GM21515 (cell line): Measurements from ENCODE around the gene LCMT1.

Experiments
- ATAC-seq: cut with Tn5 transposase; IDR thresholded peaks from one replicate; pipeline ENCODE4 v1.9.1; 2021; ENCODE audit not compliant: unreplicated experiment

LCMT1 gene

DNA sequence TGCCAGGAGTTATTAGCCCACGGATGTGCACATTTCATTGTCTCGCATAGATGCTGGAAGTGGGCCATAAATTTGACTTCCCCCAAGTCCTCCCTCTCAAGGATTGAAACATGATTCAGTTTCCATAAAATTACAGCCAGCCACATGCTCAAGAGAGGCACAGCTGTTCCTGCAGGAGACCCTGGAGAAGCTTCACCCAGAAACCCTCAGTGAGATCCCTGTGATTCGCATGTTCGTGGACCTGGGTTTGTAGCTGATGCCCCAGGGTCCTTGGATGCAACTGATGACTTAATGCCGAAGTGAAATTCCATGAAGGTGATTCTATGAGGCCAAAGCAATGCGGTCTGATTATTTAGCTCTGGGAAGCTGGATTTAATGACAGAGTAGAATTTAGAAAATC is 80.6 kb downstream of the LCMT1 start:
- no peak for ATAC-seq

DNA sequence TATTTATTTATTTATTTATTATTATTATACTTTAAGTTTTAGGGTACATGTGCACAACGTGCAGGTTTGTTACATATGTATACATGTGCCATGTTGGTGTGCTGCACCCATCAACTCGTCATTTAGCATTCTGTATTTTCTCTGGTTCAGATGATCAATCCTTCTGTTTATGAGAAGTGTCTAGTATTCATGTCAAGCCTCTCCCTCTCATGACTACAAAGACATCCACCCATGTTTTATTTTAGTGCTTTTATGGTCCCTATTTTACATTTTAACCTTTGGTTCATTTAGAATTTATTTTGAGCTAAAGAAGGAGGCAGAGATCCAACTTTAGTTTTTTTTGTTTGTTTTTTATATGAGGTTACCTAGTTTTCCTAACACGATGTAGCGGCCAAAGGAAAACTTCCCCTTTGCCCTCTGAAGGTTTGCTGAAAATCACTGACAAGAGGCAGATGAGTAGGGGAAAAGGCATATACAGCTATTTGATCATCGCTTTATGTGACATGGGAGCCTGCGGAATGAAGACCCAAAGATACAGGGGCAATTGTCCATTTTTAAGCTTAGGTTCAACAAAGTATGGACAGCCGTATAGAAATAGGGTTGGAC is 82.8 kb downstream of the LCMT1 start:
- no peak for ATAC-seq

DNA sequence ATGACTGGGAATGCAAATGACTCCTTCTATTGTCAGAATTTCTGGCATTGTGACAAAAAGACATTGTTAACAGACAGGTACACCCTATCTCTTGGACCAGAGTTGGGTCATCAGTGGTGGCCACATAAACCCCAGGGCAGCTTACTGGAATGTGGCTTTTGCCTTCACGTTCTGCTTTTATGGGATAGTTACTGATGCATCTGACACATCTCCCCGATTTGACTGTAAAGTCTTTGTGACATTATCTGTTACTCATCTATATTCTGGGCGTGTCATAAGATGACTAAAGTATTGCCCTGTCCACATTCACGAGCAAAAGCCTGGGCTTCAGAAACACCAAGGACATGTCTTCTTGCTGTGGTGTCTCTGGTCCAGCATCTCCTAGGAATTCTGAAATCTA is 86.5 kb downstream of the LCMT1 start:
- no peak for ATAC-seq

- no peak for ATAC-seq
Measured at GRCh38 chr16:25199457-25199856, 87.9 kb downstream of the LCMT1 start.

GRCh38 chr16:25210758-25211157 is 99.2 kb downstream of the LCMT1 start:
- no peak for ATAC-seq

DNA sequence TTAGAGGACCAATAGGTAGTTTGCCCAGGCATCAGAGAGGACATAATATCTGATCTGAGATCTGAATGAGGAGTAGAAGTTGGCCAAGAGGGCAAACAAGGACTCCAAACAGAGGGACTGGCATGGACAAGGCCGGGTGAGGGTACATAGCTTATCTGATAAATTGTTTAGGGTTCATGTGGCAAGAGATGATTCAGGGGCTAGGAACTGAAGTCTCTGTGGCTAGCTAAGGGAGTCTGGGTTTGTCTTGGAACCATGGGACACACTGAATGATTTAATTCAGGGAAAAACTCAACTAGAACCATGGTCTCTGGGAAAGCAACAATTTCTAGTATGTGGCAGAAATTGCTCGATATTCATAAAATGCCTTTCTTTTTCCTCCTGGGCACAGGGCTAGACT is 101.1 kb downstream of the LCMT1 start:
- ATAC-seq, result no peak

- ATAC-seq, result no peak
Measured at GRCh38 chr16:25213709-25214397, 102.3 kb downstream of the LCMT1 start.

DNA sequence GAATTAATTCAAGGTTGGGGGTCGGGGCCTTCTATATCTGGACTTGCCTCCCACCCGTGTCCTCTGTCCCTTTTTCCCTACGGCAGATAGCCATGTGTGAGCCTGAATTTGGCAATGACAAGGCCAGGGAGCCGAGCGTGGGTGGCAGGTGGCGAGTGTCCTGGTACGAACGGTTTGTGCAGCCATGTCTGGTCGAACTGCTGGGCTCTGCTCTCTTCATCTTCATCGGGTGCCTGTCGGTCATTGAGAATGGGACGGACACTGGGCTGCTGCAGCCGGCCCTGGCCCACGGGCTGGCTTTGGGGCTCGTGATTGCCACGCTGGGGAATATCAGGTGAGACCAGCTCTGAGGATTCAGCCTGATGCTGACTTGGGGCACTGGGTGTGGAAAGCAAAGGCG is 105.6 kb downstream of the LCMT1 start:
- ATAC-seq, result no peak

DNA sequence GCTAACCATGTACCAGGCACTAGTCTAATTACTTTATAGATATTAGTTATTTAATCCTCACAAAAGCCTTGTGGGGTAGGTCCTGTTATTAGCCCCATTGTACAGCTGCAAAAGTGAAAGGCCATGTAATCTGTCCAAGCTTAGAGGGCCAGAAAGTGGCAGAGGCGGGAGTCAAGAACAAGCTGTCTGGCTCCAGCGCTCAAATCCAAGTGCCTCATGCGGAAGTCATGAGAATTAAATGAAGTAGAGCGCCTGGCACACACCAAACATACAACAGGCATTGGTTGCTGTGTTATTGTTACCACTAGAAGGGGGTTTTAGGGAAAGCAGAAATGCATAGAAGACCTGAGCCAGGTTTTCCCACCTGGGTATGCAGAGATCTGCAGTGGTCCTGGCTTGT is 106.4 kb downstream of the LCMT1 start:
- ATAC-seq, result no peak

GRCh38 chr16:25219070-25219737 is 107.7 kb downstream of the LCMT1 start:
- ATAC-seq, result no peak

- no peak for ATAC-seq
Measured at GRCh38 chr16:25222959-25223358, 111.4 kb downstream of the LCMT1 start.

DNA sequence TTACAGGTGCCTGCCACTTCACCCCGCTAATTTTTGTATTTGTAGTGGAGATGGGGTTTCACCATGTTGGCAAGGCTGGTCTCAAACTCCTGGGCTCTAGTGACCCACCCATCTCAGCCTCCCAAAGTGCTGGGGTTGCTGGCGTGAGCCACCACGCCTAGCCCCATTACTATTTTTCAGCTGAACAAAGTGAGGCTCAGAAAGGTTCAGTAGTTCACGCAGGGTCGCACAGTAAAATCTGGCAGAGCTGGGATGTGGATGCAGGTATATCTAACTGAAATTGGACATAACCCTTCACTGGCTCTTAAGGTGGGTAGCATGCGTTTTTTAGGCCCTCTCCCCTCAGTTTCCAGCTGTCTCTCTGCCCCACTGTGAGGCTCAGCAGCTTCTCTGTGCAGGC is 112.4 kb downstream of the LCMT1 start:
- no peak for ATAC-seq

- ATAC-seq, result no peak
Measured at GRCh38 chr16:25224731-25225319, 113.3 kb downstream of the LCMT1 start.
